Measurements from ENCODE around the gene PYGO1. TPM values are rescaled to one million over a fixed set of nuclear protein-coding genes. Genes with fewer than 3 reads are reported as not detected.

Gene PYGO1
- total RNA-seq, 1 donor from 2014 or later = 5.5 TPM

GRCh38 chr15:55590788-55591187 lies 2.6 kb upstream of the PYGO1 start:
- no peak overlapping the region for H3K9ac ChIP-seq (ENCODE audit: low read length)
- H3K36me3 Mint-ChIP-seq (ENCODE audit: low read depth, unreplicated experiment) = no peaks in the 10 kb centered on the region
- H3K27me3 ChIP-seq (ENCODE audit: insufficient read depth, low read length) = no peaks in the 10 kb centered on the region
- no peak overlapping the region for H2AFZ ChIP-seq (ENCODE audit: low read depth, low read length)
- peaks cover 8% of the 10 kb centered on the region for H3K4me1 ChIP-seq (ENCODE audit: insufficient read depth, low read length)
- no peaks in the 10 kb centered on the region for H3K36me3 ChIP-seq (ENCODE audit: insufficient read depth, low read length)
- H3K27me3 Mint-ChIP-seq (ENCODE audit: low read depth, unreplicated experiment) = peaks cover 13% of the 10 kb centered on the region
- peaks cover 5% of the 10 kb centered on the region for H4K20me1 ChIP-seq (ENCODE audit: insufficient read depth, low read length)
- no peak overlapping the region for H3K4me3 Mint-ChIP-seq (ENCODE audit: unreplicated experiment)
- no peak overlapping the region for H3K27ac Mint-ChIP-seq (ENCODE audit: unreplicated experiment)
- FAIRE-seq (no peak), DNase-seq (ENCODE audit: low read depth) (no peak)
- no peak overlapping the region for H3K4me3 ChIP-seq (ENCODE audit: insufficient read depth, low read depth, low read length)
- H3K4me2 ChIP-seq (ENCODE audit: low read length) = no peak overlapping the region
- H3K9me3 ChIP-seq (ENCODE audit: insufficient read depth, low read depth, low read length) = no peaks in the 10 kb centered on the region
- H3K79me2 ChIP-seq (ENCODE audit: insufficient read depth, low read length) = peaks cover 11% of the 10 kb centered on the region
- no peak overlapping the region for H3K27ac ChIP-seq (ENCODE audit: low read depth, low read length)
- peaks cover 2% of the 10 kb centered on the region for H3K9me3 Mint-ChIP-seq (ENCODE audit: unreplicated experiment)
- no peaks in the 10 kb centered on the region for H3K4me1 Mint-ChIP-seq (ENCODE audit: low read depth, unreplicated experiment)
- TF ChIP-seq CTCF (IDR thresholded peaks at IDR 0.05; ENCODE audit: insufficient read depth, low read depth, low read length) (no peak), EZH2 (IDR thresholded peaks at IDR 0.05; ENCODE audit: insufficient read depth, low read length) (no peak)

- Histone ChIP-seq H3K4me1 (ENCODE audit: insufficient read depth, low read length) (peaks cover 8% of the 10 kb centered on the region), H3K9me3 (ENCODE audit: insufficient read depth, low read depth, low read length) (no peaks in the 10 kb centered on the region), H3K4me2 (ENCODE audit: low read length) (peak overlapping the region; percentile 92), H4K20me1 (ENCODE audit: insufficient read depth, low read length) (peaks cover 5% of the 10 kb centered on the region), H3K27ac (ENCODE audit: low read depth, low read length) (no peak overlapping the region), H2AFZ (ENCODE audit: low read depth, low read length) (peak overlapping the region; percentile 73), H3K4me3 (ENCODE audit: insufficient read depth, low read depth, low read length) (peak overlapping the region; percentile 64), H3K9ac (ENCODE audit: low read length) (peak overlapping the region; percentile 84), H3K36me3 (ENCODE audit: insufficient read depth, low read length) (no peaks in the 10 kb centered on the region), H3K79me2 (ENCODE audit: insufficient read depth, low read length) (peaks cover 18% of the 10 kb centered on the region), H3K27me3 (ENCODE audit: insufficient read depth, low read length) (no peaks in the 10 kb centered on the region)
- H3K9me3 Mint-ChIP-seq (ENCODE audit: unreplicated experiment) = peaks cover 2% of the 10 kb centered on the region
- DNase-seq (ENCODE audit: low read depth) = no peak
- H3K36me3 Mint-ChIP-seq (ENCODE audit: low read depth, unreplicated experiment) = no peaks in the 10 kb centered on the region
- H3K4me1 Mint-ChIP-seq (ENCODE audit: low read depth, unreplicated experiment) = no peaks in the 10 kb centered on the region
- peaks cover 13% of the 10 kb centered on the region for H3K27me3 Mint-ChIP-seq (ENCODE audit: low read depth, unreplicated experiment)
- H3K27ac Mint-ChIP-seq (ENCODE audit: unreplicated experiment) = peak overlapping the region; percentile 81
- H3K4me3 Mint-ChIP-seq (ENCODE audit: unreplicated experiment) = peak overlapping the region; percentile 85
- TF ChIP-seq EZH2 (IDR thresholded peaks at IDR 0.05; ENCODE audit: insufficient read depth, low read length) (no peak), CTCF (IDR thresholded peaks at IDR 0.05; ENCODE audit: insufficient read depth, low read depth, low read length) (no peak)
- no peak for FAIRE-seq
Observed at GRCh38 chr15:55589287-55589686, 1.1 kb upstream of the PYGO1 start.

- H3K4me3 ChIP-seq (ENCODE audit: insufficient read depth, low read depth, low read length) = peak overlapping the region; percentile 64
- no peaks in the 10 kb centered on the region for H3K9me3 ChIP-seq (ENCODE audit: insufficient read depth, low read depth, low read length)
- H3K4me2 ChIP-seq (ENCODE audit: low read length) = peak overlapping the region; percentile 92
- no peaks in the 10 kb centered on the region for H3K36me3 ChIP-seq (ENCODE audit: insufficient read depth, low read length)
- FAIRE-seq (no peak), DNase-seq (ENCODE audit: low read depth) (no peak)
- peaks cover 20% of the 10 kb centered on the region for H3K79me2 ChIP-seq (ENCODE audit: insufficient read depth, low read length)
- no peak for TF ChIP-seq EZH2 (IDR thresholded peaks at IDR 0.05; ENCODE audit: insufficient read depth, low read length)
- no peak for TF ChIP-seq CTCF (IDR thresholded peaks at IDR 0.05; ENCODE audit: insufficient read depth, low read depth, low read length)
- H4K20me1 ChIP-seq (ENCODE audit: insufficient read depth, low read length) = peaks cover 5% of the 10 kb centered on the region
- peaks cover 2% of the 10 kb centered on the region for H3K9me3 Mint-ChIP-seq (ENCODE audit: unreplicated experiment)
- peak overlapping the region; percentile 81 for H3K27ac Mint-ChIP-seq (ENCODE audit: unreplicated experiment)
- H3K27me3 ChIP-seq (ENCODE audit: insufficient read depth, low read length) = no peaks in the 10 kb centered on the region
- peak overlapping the region; percentile 73 for H2AFZ ChIP-seq (ENCODE audit: low read depth, low read length)
- H3K4me1 ChIP-seq (ENCODE audit: insufficient read depth, low read length) = peaks cover 8% of the 10 kb centered on the region
- H3K4me3 Mint-ChIP-seq (ENCODE audit: unreplicated experiment) = peak overlapping the region; percentile 85
- peak overlapping the region; percentile 84 for H3K9ac ChIP-seq (ENCODE audit: low read length)
- H3K27ac ChIP-seq (ENCODE audit: low read depth, low read length) = peak overlapping the region; percentile 41
- H3K4me1 Mint-ChIP-seq (ENCODE audit: low read depth, unreplicated experiment) = no peaks in the 10 kb centered on the region
- peaks cover 15% of the 10 kb centered on the region for H3K27me3 Mint-ChIP-seq (ENCODE audit: low read depth, unreplicated experiment)
- H3K36me3 Mint-ChIP-seq (ENCODE audit: low read depth, unreplicated experiment) = no peaks in the 10 kb centered on the region
Observed at GRCh38 chr15:55588815-55589115, 620 bp upstream of the PYGO1 start.
